ENCODE data around the gene YAP1. TPM values are rescaled to one million over a fixed set of nuclear protein-coding genes. Genes with fewer than 3 reads are reported as not detected.

YAP1 gene
- total and polyA plus RNA-seq, 2 of the 4 experiments (the other 2 are of a cell fraction), result 121 to 251 TPM

GRCh38 chr11:102108734-102109440 is 1.4 kb upstream of the YAP1 start:
- POLR2A ChIA-PET (ENCODE audit: unreplicated experiment), result no interaction called here
- Histone ChIP-seq H4K20me1 (ENCODE audit: insufficient read depth, low read length) (peaks cover under 1% of the 10 kb centered on the region; the same call in 1 of the 2 replicates), H2AFZ (replicated peaks; ENCODE audit: low read length, poor library complexity) (no peak overlapping the region), H4K5ac (ENCODE audit: low read depth, low read length) (peak overlapping the region; percentile 90; the same call in 1 of the 2 replicates), H3K56ac (ENCODE audit: extremely low read depth, insufficient read depth, low read length) (0 out of 2 replicates have a peak overlapping the region, but pooled peaks have one; percentile 73), H3K4me1 (ENCODE audit: control insufficient read depth, insufficient read depth, low read length) (peaks cover 5% of the 10 kb centered on the region), H3K79me1 (ENCODE audit: low read depth in 1 of 2, low read length in 2 of 2) (peaks cover 0 to 16% of the 10 kb centered on the region in 2 experiments; a peak in 2 of 4 replicates), H3K27ac (ENCODE audit: insufficient read depth, low read length) (peak overlapping the region; percentile 100), H3K14ac (replicated peaks; ENCODE audit: low read depth, low read length) (peak overlapping the region; percentile 55), H2BK5ac (ENCODE audit: low read depth, low read length, poor library complexity, severe bottlenecking) (peak overlapping the region; percentile 97), H4K8ac (ENCODE audit: low read depth in 2 of 2, low read length in 2 of 2) (peak overlapping the region in 1 of 2 experiments; percentile 55; a peak in 1 of 4 replicates), H2AK9ac (replicated peaks; ENCODE audit: low read depth, low read length, poor library complexity) (no peak overlapping the region), H2AK5ac (ENCODE audit: low read depth, low read length) (no peak overlapping the region), H3K9me1 (ENCODE audit: insufficient read depth, low read length) (no peaks in the 10 kb centered on the region), H3K27me3 (ENCODE audit: control insufficient read depth, insufficient read depth, low read length) (no peaks in the 10 kb centered on the region), H3K4me3 (ENCODE audit: insufficient read depth, low read depth, low read length) (no peak overlapping the region), H3K9me3 (ENCODE audit: control insufficient read depth, insufficient read depth, low read length) (no peaks in the 10 kb centered on the region), H3K23ac (ENCODE audit: low read depth, low read length) (peak overlapping the region; percentile 79), H2BK15ac (ENCODE audit: low read depth, low read length) (0 out of 3 replicates have a peak overlapping the region, but pooled peaks have one; percentile 45), H3K18ac (ENCODE audit: low read depth, low read length) (no peak overlapping the region), H3K9ac (ENCODE audit: low read depth, low read length) (peak overlapping the region; percentile 98), H3K4me2 (ENCODE audit: low read depth, low read length) (peak overlapping the region; percentile 93), H2BK120ac (ENCODE audit: low read depth, low read length) (0 out of 2 replicates have a peak overlapping the region, but pooled peaks have one; percentile 6), H4K91ac (ENCODE audit: insufficient read depth, low read depth, low read length) (peak overlapping the region; percentile 61; the same call in 1 of the 2 replicates), H3K4ac (ENCODE audit: low read depth, low read length) (peak overlapping the region; percentile 49), H2BK20ac (ENCODE audit: low read depth, low read length) (no peak overlapping the region), H3K36me3 (ENCODE audit: control insufficient read depth, insufficient read depth, low read length) (no peaks in the 10 kb centered on the region)
- no TSS peak for BruUV-seq (replicated peaks)
- no peak for ATAC-seq (ENCODE audit: low read depth)
- no peak for DNase-seq
- intact Hi-C loops (cut with micrococcal nuclease) (no loop called here), in situ Hi-C loops (cut with MboI; ENCODE audit: low sequenced_read_pairs) (no loop called here), dilution Hi-C loops (cut with HindIII; ENCODE audit: low sequenced_read_pairs, unreplicated experiment) (no loop called here)
- no peak for TF ChIP-seq RAD21 (IDR thresholded peaks at IDR 0.05; ENCODE audit: low read length)
- no peak for TF ChIP-seq SMC3 (IDR thresholded peaks at IDR 0.05; ENCODE audit: low read depth, low read length)
- no peak for TF ChIP-seq CTCF (conservative IDR thresholded peaks at IDR 0.05; ENCODE audit: low read depth, low read length)
- TF ChIP-seq CEBPB (IDR thresholded peaks at IDR 0.05; ENCODE audit: low read depth, low read length), result peak; percentile 79
- CTCF ChIA-PET, result no interaction called here
- no CpG with 5 or more reads among the region's 3 CpGs for WGBS, 2 experiments (ENCODE audit: extremely low coverage in 2 of 2, insufficient read length in 1 of 2)
